SK-N-SH (cell line): ENCODE data around the gene TSNAXIP1. TPM values are rescaled to one million over a fixed set of nuclear protein-coding genes. Genes with fewer than 3 reads are reported as not detected.

Source experiments
- CTCF ChIA-PET: fragments of 300-600, 350-600 bp; formaldehyde crosslinking; extraction: SDS; loops from one replicate; lab custom pipeline; 2021; lab: Yijun Ruan, JAX
- POLR2A ChIA-PET: fragments of 350-600 bp; sonication (Branson Sonifier 250); formaldehyde crosslinking; extraction: SDS; loops from one replicate; lab custom pipeline; 2020; ENCODE audit warnings: antibody characterized with exemption, inconsistent platforms; lab: Yijun Ruan, JAX
- DNase-seq: peaks from one replicate; pipeline ENCODE4 v3.0.0; 2012
- H2AFZ ChIP-seq: fragments of 200-600 bp; sonication (generic); 2 replicates; pipeline ENCODE4 v1.8.1; 2016; ENCODE audit warnings: antibody characterized with exemption, mild to moderate bottlenecking, low read depth
- H3F3A ChIP-seq: fragments of 200-600 bp; sonication (generic); replicated peaks from 2 replicates; pipeline ENCODE3; 2016; ENCODE audit warnings: antibody characterized with exemption, mild to moderate bottlenecking; ENCODE audit not compliant: insufficient read depth
- H3K27ac ChIP-seq, 2 experiments: fragments of 200-500 bp in 1 of 2; fragments of 200-600 bp in 1 of 2; sonication (Bioruptor generic) in 1 of 2; sonication (generic), shearing (Covaris generic) in 1 of 2; 2 replicates each; pipeline versions ENCODE4 v1.5.1 to v1.6.1; 2014 to 2016; ENCODE audit warnings: low read depth in 2 of 2, inconsistent platforms in 1 of 2, low read length in 1 of 2, mild to moderate bottlenecking in 1 of 2, mixed read lengths in 1 of 2
- H3K27me3 ChIP-seq: fragments of 200-600 bp; sonication (generic), shearing (Covaris generic); 2 replicates; pipeline ENCODE4 v1.6.1; 2016; ENCODE audit warnings: mixed run types; ENCODE audit not compliant: insufficient read depth
- H3K36me3 ChIP-seq, 2 experiments: fragments of 200-500 bp in 1 of 2; fragments of 200-600 bp in 1 of 2; sonication (Bioruptor generic) in 1 of 2; sonication (generic) in 1 of 2; replicated peaks in 1 of 2; 2 replicates each; pipeline versions ENCODE3 to v1.5.1; 2014 to 2016; ENCODE audit warnings: low read length in 1 of 2, mild to moderate bottlenecking in 1 of 2; ENCODE audit not compliant: insufficient read depth in 2 of 2, control insufficient read depth in 1 of 2
- H3K4me1 ChIP-seq, 2 experiments: fragments of 200-500 bp in 1 of 2; fragments of 200-600 bp in 1 of 2; sonication (Bioruptor generic) in 1 of 2; sonication (generic), shearing (Covaris generic) in 1 of 2; 2 replicates each; pipeline versions ENCODE4 v1.5.1 to v1.6.1; 2014 to 2016; ENCODE audit warnings: low read depth in 1 of 2, low read length in 1 of 2, mixed run types in 1 of 2; ENCODE audit not compliant: insufficient read depth in 2 of 2, control insufficient read depth in 1 of 2
- H3K4me2 ChIP-seq: fragments of 200-600 bp; sonication (generic), shearing (Covaris generic); 2 replicates; pipeline ENCODE4 v1.6.1; 2017; ENCODE audit warnings: mixed run types
- H3K4me3 ChIP-seq, 2 experiments: fragments of 200-500 bp in 1 of 2; fragments of 200-600 bp in 1 of 2; sonication (Bioruptor generic) in 1 of 2; sonication (generic), shearing (Covaris generic) in 1 of 2; 2 replicates each; pipeline versions ENCODE4 v1.5.1 to v1.8.1; 2014 to 2016; ENCODE audit warnings: low read depth in 2 of 2, inconsistent platforms in 1 of 2, low read length in 1 of 2, mild to moderate bottlenecking in 1 of 2, mixed read lengths in 1 of 2, moderate library complexity in 1 of 2
- H3K79me2 ChIP-seq: fragments of 200-600 bp; sonication (generic); 2 replicates; pipeline ENCODE4 v1.8.1; 2017; ENCODE audit warnings: mild to moderate bottlenecking; ENCODE audit not compliant: insufficient read depth
- H3K9ac ChIP-seq: fragments of 200-600 bp; sonication (generic); 2 replicates; pipeline ENCODE4 v1.6.1; 2017; ENCODE audit warnings: mixed run types
- H3K9me2 ChIP-seq: fragments of 200-600 bp; sonication (generic); 2 replicates; pipeline ENCODE4 v1.6.1; 2017; ENCODE audit warnings: mixed run types
- H3K9me3 ChIP-seq: fragments of 200-600 bp; sonication (generic); 2 replicates; pipeline ENCODE4 v1.6.1; 2017; ENCODE audit warnings: mixed run types, mild to moderate bottlenecking, moderate library complexity
- H4K20me1 ChIP-seq: fragments of 200-600 bp; sonication (generic); 2 replicates; pipeline ENCODE4 v1.6.1; 2017; ENCODE audit warnings: mild to moderate bottlenecking, mixed run types; ENCODE audit not compliant: insufficient read depth
- CHD2 ChIP-seq: fragments of 150-350 bp; IDR thresholded peaks from 2 replicates; pipeline ENCODE4 v1.6.1; 2018; ENCODE audit warnings: low read length; ENCODE audit not compliant: partially characterized antibody
- EZH2phosphoT487 ChIP-seq: fragments of 200-600 bp; sonication (generic); IDR thresholded peaks from 2 replicates; pipeline ENCODE4 v1.6.1; 2017; ENCODE audit warnings: low read depth, mixed run types, mild to moderate bottlenecking, antibody characterized with exemption, moderate library complexity, borderline replicate concordance
- FOXM1 ChIP-seq: IDR thresholded peaks from 2 replicates; pipeline ENCODE4 v1.4.0; 2012; ENCODE audit warnings: low read depth, mild to moderate bottlenecking
- GABPA ChIP-seq: IDR thresholded peaks from 2 replicates; pipeline ENCODE4 v1.4.0; 2012; ENCODE audit warnings: low read depth, mild to moderate bottlenecking
- MAX ChIP-seq: IDR thresholded peaks from 2 replicates; pipeline ENCODE4 v1.4.0; 2012; ENCODE audit warnings: low read depth
- MXI1 ChIP-seq: IDR thresholded peaks from 2 replicates; pipeline ENCODE4 v1.6.1; 2012; ENCODE audit warnings: mild to moderate bottlenecking, low read depth, low read length, improper control_type of control experiment
- NFIC ChIP-seq: IDR thresholded peaks from 2 replicates; pipeline ENCODE4 v1.4.0; 2012; ENCODE audit warnings: borderline replicate concordance
- POLR2AphosphoS5 ChIP-seq: IDR thresholded peaks from 2 replicates; pipeline ENCODE4 v1.6.1; 2012; ENCODE audit warnings: low read depth, low read length
- REST ChIP-seq: IDR thresholded peaks from 2 replicates; pipeline ENCODE4 v1.6.1; 2012; ENCODE audit warnings: mild to moderate bottlenecking, low read depth, low read length, moderate library complexity
- RXRA ChIP-seq: IDR thresholded peaks from 2 replicates; pipeline ENCODE4 v1.4.0; 2012; ENCODE audit warnings: low read depth, mild to moderate bottlenecking, borderline replicate concordance
- SIN3A ChIP-seq: IDR thresholded peaks from 2 replicates; pipeline ENCODE4 v1.6.1; 2012; ENCODE audit warnings: low read depth, mild to moderate bottlenecking, low read length, moderate library complexity, borderline replicate concordance
- TCF12 ChIP-seq: IDR thresholded peaks from 2 replicates; pipeline ENCODE4 v1.4.0; 2012
- TEAD4 ChIP-seq: IDR thresholded peaks from 2 replicates; pipeline ENCODE4 v1.4.0; 2012; ENCODE audit warnings: mild to moderate bottlenecking, borderline replicate concordance; ENCODE audit not compliant: insufficient read depth
- USF2 ChIP-seq: fragments of 150-350 bp; IDR thresholded peaks from 2 replicates; pipeline ENCODE4 v1.6.1; 2017; ENCODE audit warnings: antibody characterized with exemption, low read length, low read depth, borderline replicate concordance
- YY1 ChIP-seq: IDR thresholded peaks from 2 replicates; pipeline ENCODE4 v1.4.0; 2012; ENCODE audit warnings: low read depth, mild to moderate bottlenecking
- WGBS: methylation state at CpG from one replicate; pipeline ENCODE4 v1.1.6; 2017; ENCODE audit warnings: low lambda C conversion rate; 5-methylcytosine and 5-hydroxymethylcytosine counted together
- polyA plus RNA-seq, 3 experiments: library from polyadenylated mRNA; depleted of rRNA; stranded (reverse); fragments of >200 nt; gene quantifications; 2 replicates each; pipeline ENCODE4 v1.2.3, GENCODE V29; 2012
- TF ChIP-seq, protein P1 (sequence below): fragments of 200-600 bp; sonication (generic); IDR thresholded peaks from 2 replicates; pipeline ENCODE4 v1.6.1; 2017; ENCODE audit warnings: antibody characterized with exemption, mild to moderate bottlenecking, moderate library complexity

TSNAXIP1 gene
- polyA plus RNA-seq, 1 of the 3 experiments (the other 2 are of a cell fraction), result 4.4 TPM

DNA sequence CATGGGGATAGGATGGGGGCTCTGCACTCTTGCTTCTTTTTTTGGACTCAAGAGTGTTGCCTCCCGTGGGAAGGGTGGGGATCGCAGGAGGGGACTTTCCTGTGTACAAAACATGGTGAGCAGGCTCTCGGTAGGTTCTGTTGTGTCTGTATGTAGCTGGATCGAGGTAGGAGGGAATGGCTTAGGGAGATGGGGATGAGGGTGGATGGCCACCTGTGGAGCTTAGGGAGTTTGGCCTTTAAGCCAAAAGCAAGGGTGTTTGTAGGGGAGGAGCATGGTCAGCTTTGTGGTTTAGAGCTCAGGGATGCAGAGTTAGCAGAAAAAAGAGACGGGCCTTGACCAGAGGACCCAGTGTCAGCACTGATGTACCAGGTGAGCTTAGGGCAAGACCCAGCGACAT lies 55.2 kb downstream of the TSNAXIP1 start:
- Histone ChIP-seq H2AFZ (no peak overlapping the region), H3K4me1 (peaks cover 2 to 16% of the 10 kb centered on the region in 2 experiments; a peak in 2 of 4 replicates)
- no peak for TF ChIP-seq MAX
- TF ChIP-seq USF2, result no peak
- no peak for TF ChIP-seq REST
- TF ChIP-seq TCF12, result no peak
- TF ChIP-seq TEAD4, result no peak
- TF ChIP-seq EZH2phosphoT487, result no peak
- TF ChIP-seq GABPA, result no peak
- no peak for TF ChIP-seq NFIC
- TF ChIP-seq RXRA, result no peak
- TF ChIP-seq FOXM1, result no peak
- TF ChIP-seq CHD2, result no peak
- TF ChIP-seq, protein P1, sequence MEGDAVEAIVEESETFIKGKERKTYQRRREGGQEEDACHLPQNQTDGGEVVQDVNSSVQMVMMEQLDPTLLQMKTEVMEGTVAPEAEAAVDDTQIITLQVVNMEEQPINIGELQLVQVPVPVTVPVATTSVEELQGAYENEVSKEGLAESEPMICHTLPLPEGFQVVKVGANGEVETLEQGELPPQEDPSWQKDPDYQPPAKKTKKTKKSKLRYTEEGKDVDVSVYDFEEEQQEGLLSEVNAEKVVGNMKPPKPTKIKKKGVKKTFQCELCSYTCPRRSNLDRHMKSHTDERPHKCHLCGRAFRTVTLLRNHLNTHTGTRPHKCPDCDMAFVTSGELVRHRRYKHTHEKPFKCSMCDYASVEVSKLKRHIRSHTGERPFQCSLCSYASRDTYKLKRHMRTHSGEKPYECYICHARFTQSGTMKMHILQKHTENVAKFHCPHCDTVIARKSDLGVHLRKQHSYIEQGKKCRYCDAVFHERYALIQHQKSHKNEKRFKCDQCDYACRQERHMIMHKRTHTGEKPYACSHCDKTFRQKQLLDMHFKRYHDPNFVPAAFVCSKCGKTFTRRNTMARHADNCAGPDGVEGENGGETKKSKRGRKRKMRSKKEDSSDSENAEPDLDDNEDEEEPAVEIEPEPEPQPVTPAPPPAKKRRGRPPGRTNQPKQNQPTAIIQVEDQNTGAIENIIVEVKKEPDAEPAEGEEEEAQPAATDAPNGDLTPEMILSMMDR, result no peak
- no peak for TF ChIP-seq SIN3A
- TF ChIP-seq MXI1, result no peak
- TF ChIP-seq POLR2AphosphoS5, result no peak
- TF ChIP-seq YY1, result no peak
- TF ChIP-seq, all 33 proteins: peak for 0
- Histone ChIP-seq H3K27me3 (no peaks in the 10 kb centered on the region), H3K4me2 (no peak overlapping the region), H3K9me2 (no peaks in the 10 kb centered on the region), H4K20me1 (peaks cover 91% of the 10 kb centered on the region), H3K36me3 (peaks cover 27 to 31% of the 10 kb centered on the region in 2 experiments), H3K9me3 (no peaks in the 10 kb centered on the region), H3K79me2 (peaks cover 100% of the 10 kb centered on the region), H3K27ac (no peak overlapping the region), H3K9ac (no peak overlapping the region), H3K4me3 (no peak overlapping the region), H3F3A (peaks cover 14% of the 10 kb centered on the region)
- WGBS, result 97% methylated on average over 6 of the region's 6 CpGs
- CTCF ChIA-PET, result interaction anchor here (0.9 to 4.5 kb wide), 4 partner anchors 15 to 67 kb away, joined by 3 to 18 read pairs (median 4); partner anchors contain the start of genes CENPT and NUTF2
- POLR2A ChIA-PET, result no interaction called here
- no peak for DNase-seq
